ENCODE measurements around the gene PPP1R2. TPM values are rescaled to one million over a fixed set of nuclear protein-coding genes. Genes with fewer than 3 reads are reported as not detected.
"Not testable (repeated sequence)": the region's sequence is repeated elsewhere in the genome, so short reads cannot be mapped to it uniquely, and the experiment has no call there.

The PPP1R2 gene
- total RNA-seq: 37.7 TPM
- long read RNA-seq, transcript PPP1R2-206 (6 exons, 3,450 nt): major isoform, 120 of 147 reads
- long read RNA-seq, partial matches to known transcripts: 3 of 147 reads
- long read RNA-seq, other reads (novel, unspliced or antisense): 19 of 147 reads

- DNase-seq (ENCODE audit: low spot score): peak; percentile 97
Observed at GRCh38 chr3:195542698-195543499, at the start of gene PPP1R2. Gene PPP1R2, minus strand, starts transcription at chr3:195543325. Its CDS starts 300 bp downstream, at chr3:195543025.

GRCh38 chr3:195591852-195592251, 48.7 kb upstream of the PPP1R2 start:
- DNase-seq (ENCODE audit: low spot score): peak; percentile 43

DNA sequence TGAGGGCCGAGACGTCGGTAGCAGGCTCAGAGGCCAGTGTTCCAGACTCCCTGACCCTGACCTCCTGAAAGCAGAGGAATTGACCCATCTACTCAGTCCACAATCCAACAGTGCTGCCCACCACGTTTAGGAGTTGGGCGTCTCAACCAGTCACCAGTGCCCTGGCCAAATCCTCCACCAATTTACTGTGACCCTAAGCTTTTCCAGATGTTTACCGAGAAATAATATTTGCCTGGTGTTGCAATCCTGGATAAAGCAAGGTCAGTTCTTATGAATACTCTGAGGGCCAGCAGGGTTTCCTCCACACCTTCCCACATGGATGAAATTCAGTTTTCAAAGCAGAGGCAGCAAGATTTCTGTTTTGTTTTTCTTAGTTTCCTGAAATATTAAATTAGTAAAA, 48.1 kb upstream of the PPP1R2 start:
- no peak for DNase-seq (ENCODE audit: low spot score)

DNA sequence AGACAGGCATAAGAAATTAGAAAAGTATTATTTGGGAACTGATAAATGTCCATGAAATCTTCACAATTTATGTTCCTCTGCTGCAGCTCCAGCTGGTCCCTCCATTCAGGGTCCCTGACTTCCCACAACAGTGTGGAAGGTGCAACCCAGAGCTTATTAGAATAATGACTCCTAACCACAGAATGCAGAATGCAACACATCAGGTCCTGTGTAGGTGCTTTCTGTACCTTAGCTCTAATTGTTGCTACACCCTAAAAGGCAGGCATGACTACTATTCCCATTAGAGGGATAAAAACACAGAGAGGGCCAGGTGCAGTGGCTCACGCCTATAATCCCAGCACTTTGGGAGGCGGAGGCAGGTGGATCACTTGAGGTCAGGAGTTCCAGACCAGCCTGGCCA, 47.3 kb upstream of the PPP1R2 start:
- not testable (repeated sequence) for DNase-seq (ENCODE audit: low spot score)

DNA sequence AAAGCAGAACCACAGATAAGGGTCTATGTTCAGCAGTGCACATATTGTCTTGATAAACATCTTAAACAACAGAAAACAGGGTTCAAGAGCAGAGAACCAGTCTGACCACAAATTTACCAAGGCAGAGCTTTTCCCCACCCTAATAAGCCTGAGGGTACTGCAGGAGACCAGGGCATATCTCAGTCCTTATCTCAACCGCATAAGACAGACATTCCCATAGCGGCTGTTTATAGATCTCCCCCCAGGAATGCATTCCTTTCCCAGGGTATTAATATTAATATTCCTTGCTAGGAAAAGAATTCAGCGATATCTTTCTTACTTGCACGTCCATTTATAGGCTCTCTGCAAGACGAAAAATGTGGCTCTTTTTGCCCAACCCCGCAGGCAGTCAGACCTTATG, 46.7 kb upstream of the PPP1R2 start:
- not testable (repeated sequence) for DNase-seq (ENCODE audit: low spot score)

GRCh38 chr3:195587824-195588223, 44.7 kb upstream of the PPP1R2 start:
- DNase-seq (ENCODE audit: low spot score): no peak

DNA sequence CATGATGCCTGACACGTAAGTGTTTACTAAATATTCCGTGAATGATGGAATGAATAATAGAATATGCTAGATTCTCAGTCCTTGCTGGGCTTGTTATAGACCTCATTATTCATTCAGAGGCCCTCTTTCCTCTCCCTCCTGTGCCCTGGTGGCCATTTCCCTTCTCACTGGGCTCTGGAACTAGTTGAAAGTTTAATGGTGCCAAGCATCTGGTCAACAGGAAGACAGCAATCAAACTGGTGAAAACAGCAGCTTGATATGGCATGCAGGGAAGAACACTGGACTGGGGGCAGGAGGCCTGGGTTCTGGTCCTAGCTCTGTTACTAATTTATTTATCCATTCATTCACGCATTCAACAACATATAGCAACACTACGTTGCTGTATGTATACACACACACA, 44.3 kb upstream of the PPP1R2 start:
- DNase-seq (ENCODE audit: low spot score): no peak

DNA sequence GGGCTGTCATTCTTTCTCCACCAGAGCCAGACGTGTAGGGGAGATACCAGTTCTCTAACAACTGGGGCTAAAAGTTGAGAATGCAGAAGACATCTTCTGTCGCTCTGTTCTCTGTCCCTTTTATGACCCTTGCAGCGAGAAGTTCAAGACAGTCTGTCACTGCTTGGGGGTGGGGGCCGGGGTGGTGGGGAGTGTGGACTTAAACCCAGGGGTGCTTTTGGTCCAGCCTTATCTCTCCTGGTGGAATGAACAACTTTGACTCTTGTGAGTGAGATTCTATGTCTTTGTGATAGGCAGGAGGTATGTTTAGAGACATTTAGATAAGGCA, 41.4 kb upstream of the PPP1R2 start:
- DNase-seq (ENCODE audit: low spot score): no peak

DNA sequence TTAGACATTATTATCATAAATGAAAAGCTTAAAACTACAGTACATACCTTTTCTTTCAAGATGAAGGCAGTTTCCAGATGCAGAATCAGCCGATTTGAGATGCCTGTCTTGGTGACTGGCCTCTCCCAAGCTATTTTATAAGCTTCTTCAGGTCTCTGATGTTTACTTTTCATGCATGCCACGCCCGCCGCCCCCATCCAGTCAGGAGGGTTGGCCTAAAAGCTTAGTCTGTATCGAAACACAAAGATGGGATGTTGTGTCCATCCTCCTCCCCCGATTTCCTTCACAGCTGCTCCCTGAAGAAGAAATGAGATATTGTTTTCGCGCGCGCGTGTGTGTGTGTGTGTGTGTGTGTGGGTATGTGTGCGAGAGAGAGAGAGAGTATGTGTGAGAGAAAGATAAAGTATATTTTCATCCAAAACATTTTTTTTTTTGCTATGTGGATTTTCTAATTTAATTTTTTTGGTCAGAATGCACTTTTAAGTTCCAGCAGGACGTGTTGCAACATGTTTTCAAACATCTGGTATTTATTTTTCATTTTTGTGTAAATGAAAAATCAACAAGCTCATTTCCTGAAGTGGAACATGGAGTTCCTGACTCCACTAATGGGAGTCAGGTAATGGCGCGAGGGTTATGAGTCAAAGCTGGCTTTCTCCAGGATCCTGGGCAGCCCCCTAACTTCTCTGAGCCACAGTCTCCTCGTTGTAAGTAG, 40.9 kb upstream of the PPP1R2 start, which contains the start of gene APOD:
Gene APOD (minus strand): TSS at position 110 of the 712 bp plus-strand sequence. CDS start 4,479 bp downstream, outside the sequence.
- DNase-seq (ENCODE audit: low spot score): no peak

DNA sequence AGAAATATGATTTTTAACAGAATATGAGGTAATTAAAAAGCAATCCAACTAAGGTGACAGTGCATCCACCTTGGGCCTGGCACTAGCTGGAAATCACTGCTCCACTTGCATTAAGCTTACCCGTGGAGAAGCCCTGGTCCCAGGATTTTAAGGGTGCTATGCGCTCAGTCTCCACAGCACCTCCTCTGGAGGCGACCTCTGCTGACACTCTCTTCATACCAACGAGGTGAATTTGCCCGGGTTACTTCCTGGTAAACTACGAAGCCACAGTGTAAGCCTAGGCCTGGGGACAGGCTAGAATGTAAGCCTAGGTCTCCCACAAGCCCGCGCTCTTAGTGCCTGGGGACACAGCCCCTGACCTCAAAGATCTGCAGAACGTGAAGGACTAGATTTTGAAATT, 39.8 kb upstream of the PPP1R2 start:
- DNase-seq (ENCODE audit: low spot score): no peak

GRCh38 chr3:195580744-195581443, 37.8 kb upstream of the PPP1R2 start:
- DNase-seq (ENCODE audit: low spot score): no peak

DNA sequence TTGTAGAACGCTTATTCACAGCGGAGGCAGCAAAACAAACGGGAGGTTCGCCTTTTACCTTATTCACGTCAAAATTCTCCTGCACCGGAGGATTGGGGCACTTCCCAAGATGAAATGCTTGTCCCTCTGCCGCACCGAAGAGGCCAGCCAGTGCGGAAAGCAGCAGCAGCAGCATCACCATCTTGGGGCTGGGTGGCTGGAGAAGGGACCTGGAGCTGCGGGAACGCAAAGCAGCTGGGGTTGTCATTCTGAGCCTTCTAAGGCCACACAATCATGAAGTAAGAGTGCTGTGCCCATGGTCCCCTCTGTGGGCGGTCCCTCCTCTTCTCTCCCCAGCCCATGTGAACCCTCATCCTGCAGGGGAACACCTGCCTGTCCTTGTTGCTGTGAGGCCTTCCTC, 36.2 kb upstream of the PPP1R2 start:
- DNase-seq (ENCODE audit: low spot score): no peak

DNA sequence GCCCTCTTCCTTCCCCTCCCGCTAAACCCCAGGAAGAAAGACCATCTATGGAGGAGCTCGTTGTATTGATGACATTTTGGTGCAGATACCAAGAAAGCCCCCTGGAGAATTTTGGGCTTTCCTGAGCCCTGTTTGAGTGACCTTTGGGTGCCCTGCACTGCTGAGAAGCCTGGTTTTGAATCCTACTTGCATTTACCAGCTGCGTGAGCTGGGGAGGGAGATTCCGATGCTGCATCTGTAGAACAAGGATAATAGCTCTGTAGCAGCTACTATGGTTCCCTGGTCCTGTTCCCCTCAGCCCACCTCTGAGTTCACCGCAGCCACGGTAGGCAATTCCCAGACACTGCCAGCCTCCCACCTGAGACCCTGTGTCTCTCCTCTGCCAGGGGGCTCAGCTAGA, 35.4 kb upstream of the PPP1R2 start:
- no peak for DNase-seq (ENCODE audit: low spot score)

DNA sequence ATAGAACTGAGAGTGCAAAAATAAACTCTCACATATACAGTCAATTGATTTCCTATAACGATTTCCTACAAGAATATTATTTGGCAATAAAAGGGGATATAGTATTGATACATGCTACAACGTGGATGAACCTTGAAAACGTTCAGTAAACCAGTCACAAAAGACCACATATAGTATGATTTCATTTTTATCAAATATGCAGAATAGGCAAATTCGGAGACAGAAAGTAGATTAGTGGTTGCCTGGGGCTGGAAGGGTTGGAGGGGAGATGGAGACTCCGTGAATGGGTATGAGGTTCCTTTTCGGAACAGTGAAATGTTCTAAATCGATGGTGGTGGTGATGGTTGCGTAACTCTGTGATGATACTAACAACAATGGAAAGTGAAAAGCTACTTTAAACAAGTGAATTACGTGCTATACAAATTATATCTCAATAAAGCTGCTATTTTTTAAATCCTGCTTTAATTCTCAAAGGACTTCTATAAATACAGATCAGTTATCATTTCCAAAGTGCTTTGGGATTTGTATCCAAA, 34.6 kb upstream of the PPP1R2 start:
- DNase-seq (ENCODE audit: low spot score): no peak

GRCh38 chr3:195574497-195575304, 31.6 kb upstream of the PPP1R2 start:
- no peak for DNase-seq (ENCODE audit: low spot score)

DNA sequence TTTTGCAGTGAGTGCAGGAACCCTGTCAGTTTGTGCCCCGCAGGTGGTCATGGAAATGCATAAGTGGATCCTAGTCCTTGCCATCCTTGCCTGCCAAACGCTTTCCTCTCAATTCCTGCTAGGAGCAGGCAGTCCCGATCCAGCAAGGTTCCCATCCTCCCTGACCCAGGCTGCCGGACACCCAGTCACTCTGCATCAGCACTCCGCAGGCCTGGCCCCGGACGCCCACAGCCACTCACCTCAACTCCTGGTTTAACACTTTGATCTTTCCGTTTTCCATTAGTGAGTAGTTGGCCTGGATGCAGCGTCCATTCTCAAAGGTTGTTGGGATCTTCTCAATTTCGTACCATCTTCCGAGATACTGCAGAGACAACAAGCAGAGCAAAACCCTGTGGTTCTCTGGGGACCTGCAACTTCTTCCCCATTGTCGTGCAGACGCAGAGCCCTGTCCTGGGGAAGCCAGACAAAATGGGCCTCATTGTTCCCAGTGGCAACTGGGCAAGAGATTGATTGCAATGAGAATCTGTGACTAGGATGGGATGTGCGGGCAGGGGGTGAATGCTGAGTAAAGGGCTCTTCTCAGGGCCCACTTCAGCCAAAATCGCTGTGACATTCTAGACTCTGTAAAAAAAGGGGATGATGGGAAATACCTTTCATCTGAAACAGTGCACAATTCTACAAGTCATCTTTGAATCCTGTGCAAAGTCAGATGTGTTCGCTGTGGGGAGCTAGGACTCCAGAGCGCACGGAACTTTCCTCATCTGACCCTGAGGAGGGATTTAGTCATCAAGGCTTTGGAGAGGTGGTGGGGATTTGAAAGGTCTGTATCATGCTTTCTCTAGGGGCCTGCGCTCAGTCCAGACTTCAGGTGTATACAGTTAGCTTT, 30.7 kb upstream of the PPP1R2 start:
- no peak for DNase-seq (ENCODE audit: low spot score)

DNA sequence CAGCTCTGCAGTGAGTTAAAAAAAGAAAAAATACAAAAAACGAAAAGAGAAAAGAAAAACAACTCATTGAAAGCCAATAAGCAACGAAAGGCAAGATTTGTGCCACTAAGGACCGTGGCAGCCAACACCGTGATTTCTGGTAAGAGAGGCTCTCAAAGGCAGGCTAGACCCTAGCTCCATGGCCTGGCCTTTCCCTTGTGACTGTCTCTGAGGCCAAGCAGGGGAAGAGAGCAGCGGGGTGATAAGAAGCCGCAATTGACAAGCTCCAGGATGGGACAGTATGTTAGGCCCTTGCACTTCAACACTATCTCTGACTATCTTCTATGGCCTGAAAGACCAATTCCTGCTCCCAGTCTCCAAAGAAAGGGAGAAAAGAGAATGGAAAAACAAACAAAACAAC, 28.2 kb upstream of the PPP1R2 start:
- DNase-seq (ENCODE audit: low spot score): no peak

DNA sequence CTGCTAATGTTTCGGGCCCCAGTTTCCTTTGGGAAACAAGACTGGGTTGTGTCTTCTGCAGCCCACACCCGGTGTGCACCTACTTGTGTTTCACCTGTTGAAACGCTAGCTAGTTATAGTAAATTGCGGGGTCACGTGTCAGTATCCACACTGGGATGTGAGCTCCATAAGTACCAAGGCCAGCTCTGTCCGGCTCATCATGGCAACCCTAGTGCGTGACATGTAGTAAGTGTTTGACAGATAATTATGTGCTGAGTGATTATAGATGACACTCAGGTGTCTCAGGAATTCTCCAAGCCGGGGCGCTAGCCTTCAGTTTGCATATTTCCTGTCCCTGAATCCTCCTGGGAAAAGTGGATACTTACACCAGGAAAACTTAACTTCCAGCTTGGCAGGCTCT, 27.8 kb upstream of the PPP1R2 start:
- no peak for DNase-seq (ENCODE audit: low spot score)

- DNase-seq (ENCODE audit: low spot score): no peak
Observed at GRCh38 chr3:195570344-195570743, 27.2 kb upstream of the PPP1R2 start.

GRCh38 chr3:195568630-195569029, 25.5 kb upstream of the PPP1R2 start:
- no peak for DNase-seq (ENCODE audit: low spot score)
